Erythroblast (primary cell): ENCODE measurements around the gene CPAMD8.

ENCODE experiments used
- DNase-seq, 2 experiments: peaks; one replicate each; lab custom pipeline; 2025; lab: John Stamatoyannopoulos, UW
- GATA1 ChIP-seq: IDR thresholded peaks from 2 replicates; pipeline ENCODE4 v1.6.1; 2011; ENCODE audit warnings: low read depth, mild to moderate bottlenecking, control low read depth, low read length, moderate library complexity
- POLR2A ChIP-seq: IDR thresholded peaks from 2 replicates; pipeline ENCODE4 v1.6.1; 2011; ENCODE audit warnings: mild to moderate bottlenecking, low read length

Gene CPAMD8

DNA sequence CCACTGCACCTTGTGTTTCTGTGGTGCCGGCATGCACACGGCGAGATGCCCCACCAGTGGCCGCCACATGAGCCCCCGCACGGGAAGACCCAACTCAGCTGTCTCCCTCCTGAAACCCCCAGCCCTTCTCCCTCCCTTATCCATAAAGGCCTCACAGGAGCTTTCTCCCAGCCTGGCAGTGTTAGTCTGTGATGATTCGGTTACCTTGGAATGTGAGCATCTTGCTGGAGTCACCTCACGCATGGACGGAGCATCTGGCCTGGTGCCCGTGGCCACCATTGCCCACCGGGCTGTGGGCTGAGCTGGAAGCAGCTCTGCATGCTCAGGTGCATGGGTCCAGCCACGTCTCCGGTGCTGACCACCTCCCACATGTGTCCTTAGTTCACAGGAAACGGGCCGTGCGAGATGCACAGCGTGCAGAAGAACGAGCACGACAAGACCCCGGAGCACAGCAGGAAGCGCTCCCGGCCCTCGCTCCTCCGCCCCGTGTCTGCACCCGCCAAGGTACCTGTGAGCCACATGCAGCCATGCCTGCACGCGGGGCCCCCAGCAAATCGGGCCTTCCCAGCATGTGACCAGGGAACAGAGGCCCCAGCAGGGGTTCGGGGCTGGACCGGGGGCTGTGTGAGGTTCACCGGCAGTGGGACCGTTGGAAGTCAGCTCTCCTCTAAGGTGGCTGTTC is 175.4 kb downstream of the CPAMD8 start:
- DNase-seq = no peak
- TF ChIP-seq POLR2A (no peak), GATA1 (no peak)

DNA sequence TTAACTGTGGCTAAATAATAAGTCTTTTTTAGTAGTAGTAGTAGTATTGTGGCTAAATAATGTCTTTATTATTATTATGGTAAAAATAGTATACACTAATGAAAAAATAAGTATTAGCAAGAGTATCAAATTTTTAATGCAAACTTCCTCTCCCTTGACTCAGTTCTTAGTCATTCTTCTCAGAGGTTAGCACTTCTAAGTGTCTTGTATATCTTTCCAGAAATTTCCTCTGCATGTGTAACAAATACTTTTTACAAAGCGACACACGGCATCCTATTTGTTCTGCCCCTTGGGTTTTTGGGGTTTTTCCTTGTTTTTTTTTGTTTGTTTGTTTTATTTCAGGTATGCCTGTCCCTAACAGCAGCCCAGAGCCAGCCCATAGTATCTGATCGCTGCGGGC is 176.5 kb downstream of the CPAMD8 start:
- DNase-seq = no peak
- TF ChIP-seq GATA1 (no peak), POLR2A (no peak)

DNA sequence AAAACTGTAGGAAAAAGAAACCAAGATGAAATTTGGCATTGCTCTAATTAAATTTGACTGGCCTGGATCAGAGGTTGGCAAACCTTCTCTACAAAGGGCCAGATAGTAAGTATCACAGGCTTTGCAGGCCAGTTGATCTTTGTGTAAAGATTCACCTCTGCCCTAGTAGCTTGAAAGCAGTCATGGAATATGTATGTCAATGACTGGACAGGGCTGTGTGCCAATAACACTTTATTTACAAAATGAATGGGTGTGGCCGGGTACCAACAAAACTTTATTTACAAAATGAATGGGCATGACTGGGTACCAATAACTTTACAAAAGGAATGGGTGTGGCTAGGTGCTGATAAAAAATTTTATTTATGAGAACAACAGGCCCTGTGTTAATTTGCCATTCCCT is 177.4 kb downstream of the CPAMD8 start:
- TF ChIP-seq GATA1 (no peak), POLR2A (no peak)
- no peak for DNase-seq

DNA sequence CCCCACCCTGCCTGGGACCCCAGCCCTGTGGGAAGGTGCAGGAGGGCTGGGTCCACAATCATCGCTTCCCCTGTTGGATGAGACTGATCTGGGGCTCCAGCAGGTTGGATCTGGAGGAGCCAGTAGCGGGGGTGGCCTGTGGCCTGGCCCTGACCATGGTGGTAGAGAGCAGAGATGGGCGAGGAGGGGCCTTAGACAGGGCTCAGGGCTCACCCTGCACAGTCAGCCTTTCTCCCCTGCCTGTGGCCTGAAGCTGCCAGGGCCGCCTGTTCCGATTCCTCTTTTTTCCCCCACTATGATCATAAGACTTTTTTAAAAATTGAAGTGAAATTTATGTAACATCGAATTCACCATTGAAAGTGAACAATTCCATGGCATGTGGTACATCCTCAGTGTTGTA is 179.2 kb downstream of the CPAMD8 start:
- no peak for DNase-seq
- TF ChIP-seq GATA1 = no peak

DNA sequence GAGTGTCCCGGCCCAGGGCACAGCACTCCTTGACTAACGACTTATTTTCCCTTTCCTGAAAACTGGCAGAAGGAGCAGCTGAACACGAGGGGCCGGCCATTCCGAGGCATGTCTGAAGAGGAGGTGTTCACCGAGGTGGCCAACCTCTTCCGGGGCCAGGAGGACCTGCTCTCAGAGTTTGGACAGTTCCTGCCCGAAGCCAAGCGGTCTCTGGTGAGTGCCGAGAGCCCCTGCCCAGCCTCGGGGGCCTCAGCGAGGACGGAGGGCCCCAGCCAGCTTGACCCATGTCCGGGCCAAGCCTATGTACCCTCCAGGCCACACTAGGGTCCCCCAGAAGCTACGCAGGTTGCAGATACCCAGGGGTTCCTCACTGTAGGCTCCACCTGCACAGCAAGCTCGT is 179.7 kb downstream of the CPAMD8 start:
- DNase-seq = no peak
- TF ChIP-seq GATA1 = no peak
- no peak for TF ChIP-seq POLR2A
